Activated gamma-delta T cell treated with anti-CD3 and anti-CD28 coated beads, Interleukin-2, amount 50 U/mL, for 16 hours (primary cell): ENCODE data around the gene STX10.

ENCODE experiments used
- DNase-seq: peaks from one replicate; pipeline ENCODE4 v3.0.0-alpha.2; 2020; ENCODE audit warnings: low read depth

The STX10 gene

DNA sequence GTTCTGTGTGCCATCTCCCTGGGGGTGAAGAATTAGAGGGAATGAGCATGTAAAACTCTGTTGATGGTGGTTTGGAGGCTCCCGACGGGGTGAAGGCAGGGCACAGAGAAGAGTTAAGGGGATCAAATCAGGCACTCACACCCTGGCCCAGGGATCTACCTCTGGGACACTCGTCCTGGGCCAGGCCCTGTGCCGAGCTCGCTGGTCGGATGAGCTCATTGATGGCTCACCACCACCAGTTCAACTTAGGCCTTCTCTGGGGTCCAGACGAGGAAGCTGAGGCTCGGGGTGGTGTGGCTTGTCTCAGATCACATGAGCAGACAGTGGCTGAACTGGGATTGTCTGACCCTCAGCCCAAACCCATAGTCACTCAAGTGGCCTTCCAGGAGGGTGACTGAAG, 30.5 kb downstream of the STX10 start:
- no peak for DNase-seq

DNA sequence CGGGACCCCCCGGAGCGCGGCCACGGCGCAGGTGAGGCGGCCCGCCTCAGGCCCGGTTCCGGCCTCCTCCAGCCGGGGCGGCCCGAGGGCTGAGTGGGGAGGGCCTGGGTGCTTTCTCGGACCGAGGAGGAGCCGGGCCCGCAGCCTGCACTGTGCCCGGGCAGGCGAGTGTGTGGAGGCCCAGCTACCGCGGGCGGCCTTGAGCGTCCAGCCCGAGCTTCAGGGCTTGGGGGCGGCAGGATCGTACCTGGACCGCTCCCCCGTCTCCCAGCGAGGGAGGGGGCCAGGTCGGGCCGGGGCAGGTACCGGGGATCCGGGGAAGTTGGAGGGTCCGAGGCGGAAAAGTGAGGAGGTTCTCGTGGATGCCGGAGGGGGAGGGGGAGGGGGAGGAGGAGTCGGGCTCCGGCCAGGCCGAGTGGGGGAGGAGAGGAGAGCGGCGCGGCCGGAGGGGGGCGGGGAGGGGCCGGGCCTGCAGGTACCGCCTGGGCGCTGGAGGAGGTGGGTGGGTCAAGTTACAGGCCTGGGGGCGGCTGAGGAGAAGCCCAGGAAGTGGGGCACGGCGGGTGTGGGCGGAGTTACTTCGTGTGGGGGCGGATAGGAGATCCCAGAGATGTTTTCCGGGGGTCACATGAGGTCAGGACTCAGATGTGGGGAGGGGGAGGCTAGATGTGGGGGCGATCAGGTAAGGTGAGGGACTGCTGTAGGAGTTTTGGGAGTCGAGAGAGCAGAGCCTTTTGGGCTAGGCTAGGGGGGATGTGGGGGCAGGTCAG, 31.6 kb downstream of the STX10 start:
- no peak for DNase-seq

DNA sequence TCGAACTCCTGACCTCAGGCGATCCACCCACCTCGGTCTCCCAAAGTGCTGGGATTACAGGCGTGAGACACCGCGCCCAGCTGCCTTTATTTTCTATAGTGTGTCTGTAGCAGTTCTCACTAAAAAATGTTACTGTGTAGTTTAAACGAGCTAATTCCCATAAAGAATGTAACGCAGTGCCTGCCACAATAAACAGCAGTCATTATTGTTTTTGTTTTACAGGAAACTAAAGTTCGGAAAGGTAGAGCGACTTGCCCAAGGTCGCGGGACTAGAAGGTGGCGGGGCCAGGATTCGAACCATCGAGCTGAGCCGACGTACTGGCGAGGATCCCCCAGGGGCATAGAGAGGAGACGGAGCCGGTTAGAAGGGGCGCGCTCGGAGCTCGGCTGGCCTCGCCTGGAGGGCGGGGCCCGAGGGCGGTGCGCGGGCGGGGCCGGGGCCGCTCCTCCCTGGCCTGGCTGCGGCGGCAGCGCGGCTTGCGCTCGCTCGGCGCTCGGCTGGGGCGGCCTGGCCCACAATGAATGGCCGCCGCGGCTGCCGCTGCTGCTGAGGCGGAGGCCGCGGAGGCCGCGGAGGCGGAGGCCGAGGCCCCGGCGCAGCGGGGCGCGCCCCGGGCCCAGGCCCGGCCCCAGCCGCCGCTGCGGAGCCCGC, 32.3 kb downstream of the STX10 start, which contains the start of gene NACC1:
NACC1 (plus strand) TSS at position 493 of the 652 bp plus-strand sequence. CDS start 16,944 bp downstream, outside the sequence.
- peak; percentile 82 for DNase-seq

DNA sequence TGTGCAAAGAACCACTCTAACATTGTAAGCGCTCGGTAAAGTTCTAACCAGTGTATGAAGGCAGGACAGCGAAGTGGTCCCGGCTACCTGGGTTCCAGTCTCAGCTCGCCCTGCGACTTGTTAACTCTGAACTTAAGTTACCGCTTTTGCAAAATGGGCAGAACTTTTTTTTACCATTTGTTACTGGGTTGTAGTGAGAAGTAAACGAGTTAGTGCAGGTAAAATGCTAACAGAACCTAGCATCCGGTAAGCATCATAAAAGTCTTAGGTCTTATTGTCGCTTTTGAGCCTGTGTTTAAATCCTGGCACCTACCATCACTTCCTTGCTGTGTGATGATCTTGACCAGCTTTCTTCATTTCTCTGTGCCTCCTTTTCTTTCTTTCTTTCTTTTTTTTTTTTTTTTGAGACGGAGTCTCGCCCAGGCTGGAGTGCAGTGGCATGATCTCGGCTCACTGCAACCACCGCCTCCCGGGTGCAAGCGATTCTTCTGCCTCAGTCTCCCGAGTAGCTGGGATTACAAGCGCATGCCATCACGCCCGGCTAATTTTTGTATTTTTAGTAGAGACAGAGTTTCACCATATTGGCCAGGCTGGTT, 32.9 kb downstream of the STX10 start:
- DNase-seq = no peak

DNA sequence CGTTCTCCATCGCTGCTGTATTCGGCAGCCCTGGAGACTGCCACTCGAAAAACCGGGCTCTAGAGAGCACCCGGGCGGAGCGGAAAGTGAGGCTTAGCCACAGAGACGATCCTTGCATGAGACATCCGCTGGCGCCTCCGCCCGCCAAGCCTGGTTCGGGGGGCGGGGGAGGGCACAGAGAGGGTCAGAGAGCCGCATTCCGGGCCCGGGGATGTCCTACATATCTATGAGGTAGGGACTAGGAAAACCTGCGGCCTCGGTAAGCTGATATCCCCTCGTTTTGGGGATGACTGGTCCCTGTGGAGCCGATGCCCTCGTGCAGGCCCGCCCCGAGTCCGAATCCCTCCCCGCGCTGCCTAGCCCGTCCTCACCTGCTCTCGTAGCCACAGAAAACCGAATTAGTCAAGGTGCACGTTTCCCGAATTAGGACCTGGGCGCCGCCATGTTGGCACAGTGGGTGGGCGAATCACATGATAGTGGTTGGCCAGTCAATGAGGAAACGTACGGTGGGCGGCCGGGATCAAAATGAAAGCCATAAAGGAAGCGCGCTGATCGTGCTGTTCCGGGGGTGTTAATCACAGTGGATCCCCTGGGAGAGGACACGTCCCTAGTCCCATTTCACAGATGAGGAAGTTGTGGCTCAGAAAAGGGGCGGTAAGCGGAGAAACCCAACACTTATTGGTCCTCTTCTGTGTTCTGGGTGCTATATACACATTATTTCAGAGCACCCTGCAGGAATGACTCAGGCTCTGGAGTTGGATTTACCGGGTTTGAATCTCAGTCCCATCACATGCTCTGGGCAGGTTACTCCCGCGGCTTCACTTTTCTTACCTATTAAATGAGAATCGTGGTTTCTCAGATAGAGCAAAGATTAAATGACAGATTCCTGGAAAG, 33.6 kb downstream of the STX10 start, which contains the start of gene TRMT1:
TRMT1 (minus strand) TSS at position 459 of the 894 bp plus-strand sequence; CDS start at position 118, 341 bp downstream.
- peak; percentile 84 for DNase-seq

DNA sequence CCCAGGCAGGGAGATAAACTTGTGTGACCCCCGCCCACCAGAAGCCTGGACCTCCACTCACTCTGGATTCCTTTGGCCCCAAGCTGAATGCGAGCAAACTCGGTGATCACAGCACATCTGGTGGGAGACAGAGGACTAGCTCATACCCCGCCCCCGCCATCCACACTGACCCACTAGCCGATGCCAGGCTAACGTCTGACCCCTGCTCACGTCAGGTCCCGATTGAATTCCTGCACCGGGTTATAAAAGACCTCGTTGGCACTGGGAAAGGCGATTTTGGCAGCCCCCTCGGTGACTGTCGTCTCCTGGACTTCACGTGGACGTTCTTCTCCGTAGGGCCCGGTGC, 34.3 kb downstream of the STX10 start:
- no peak for DNase-seq

DNA sequence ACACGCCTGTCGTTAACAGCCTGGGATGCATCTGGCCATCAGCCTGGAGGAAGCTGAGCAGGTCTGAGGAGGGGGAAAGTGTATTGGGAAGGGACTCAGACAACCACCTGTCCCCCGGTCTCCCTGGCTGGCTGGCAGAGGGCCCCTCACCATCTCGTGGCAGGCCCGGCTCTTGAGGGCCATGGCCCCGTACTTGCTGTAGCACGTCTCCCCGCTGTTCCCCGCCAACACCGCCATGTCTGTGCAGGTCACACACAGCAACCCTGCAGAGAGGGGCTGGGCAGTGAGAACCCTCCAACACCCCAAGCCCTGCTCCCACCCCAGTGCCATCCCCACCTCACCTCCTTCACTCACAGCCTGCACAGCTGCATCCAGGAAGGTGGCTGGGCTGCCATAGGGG, 37.6 kb downstream of the STX10 start:
- DNase-seq = no peak

DNA sequence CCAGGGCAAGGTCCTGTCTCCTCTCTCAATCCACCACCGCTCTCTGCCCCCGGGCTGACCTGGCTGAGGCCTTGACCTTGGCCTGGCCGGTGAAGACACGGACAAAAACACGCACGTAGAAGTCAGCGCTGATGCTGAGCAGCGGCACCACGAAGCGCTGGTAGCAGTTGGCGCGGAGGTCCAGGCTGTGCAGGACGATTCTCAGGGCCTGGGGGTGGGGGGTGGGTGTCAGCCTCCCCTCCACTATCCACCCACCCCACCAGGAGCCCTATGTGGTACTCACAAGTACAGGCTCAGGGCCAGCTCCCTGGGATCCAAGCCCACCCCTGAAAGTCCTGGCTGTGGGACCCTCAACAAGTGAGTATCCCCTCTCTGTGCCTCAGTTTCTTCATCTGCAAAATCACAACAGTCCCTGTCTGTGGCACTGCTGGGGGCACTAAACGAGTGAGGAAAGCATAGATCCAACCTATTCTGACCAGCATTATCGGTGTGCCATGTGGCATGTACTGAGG, 40.0 kb downstream of the STX10 start:
- DNase-seq = no peak

DNA sequence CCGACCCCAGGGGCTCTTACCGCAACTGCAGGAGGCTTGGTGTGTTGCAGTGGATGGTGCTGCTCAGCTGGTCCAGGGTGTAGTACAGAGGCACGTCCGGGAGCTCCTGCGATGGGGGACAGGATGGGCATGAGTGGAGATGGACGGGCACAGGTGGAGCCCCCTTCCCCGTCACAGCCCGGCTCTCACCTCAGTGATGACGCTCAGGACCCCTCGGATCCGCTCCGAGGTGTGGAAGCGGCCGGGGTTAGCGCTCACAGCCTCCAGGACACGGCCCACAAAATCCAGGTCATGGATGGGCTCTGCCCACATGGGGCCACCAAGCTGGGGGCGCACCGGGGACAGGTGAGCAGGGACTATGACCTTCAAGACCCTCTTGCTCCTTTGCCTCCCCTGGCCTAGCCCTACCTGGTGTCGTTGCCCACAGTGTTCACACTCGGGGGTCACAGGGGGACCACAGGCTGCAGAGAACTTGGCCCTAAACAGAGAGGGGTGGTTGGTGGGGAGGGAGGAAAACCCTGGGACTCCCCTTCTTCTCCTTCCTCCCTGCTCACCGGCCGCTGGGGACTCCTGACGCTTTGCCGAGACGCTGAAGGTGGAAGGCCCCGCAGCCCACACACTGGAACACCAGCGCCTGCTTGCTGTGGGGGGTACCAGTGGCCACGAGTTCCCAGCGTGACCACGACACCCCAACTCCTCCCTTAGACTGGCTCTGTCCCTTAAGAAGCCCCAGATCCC, 40.6 kb downstream of the STX10 start:
- no peak for DNase-seq

DNA sequence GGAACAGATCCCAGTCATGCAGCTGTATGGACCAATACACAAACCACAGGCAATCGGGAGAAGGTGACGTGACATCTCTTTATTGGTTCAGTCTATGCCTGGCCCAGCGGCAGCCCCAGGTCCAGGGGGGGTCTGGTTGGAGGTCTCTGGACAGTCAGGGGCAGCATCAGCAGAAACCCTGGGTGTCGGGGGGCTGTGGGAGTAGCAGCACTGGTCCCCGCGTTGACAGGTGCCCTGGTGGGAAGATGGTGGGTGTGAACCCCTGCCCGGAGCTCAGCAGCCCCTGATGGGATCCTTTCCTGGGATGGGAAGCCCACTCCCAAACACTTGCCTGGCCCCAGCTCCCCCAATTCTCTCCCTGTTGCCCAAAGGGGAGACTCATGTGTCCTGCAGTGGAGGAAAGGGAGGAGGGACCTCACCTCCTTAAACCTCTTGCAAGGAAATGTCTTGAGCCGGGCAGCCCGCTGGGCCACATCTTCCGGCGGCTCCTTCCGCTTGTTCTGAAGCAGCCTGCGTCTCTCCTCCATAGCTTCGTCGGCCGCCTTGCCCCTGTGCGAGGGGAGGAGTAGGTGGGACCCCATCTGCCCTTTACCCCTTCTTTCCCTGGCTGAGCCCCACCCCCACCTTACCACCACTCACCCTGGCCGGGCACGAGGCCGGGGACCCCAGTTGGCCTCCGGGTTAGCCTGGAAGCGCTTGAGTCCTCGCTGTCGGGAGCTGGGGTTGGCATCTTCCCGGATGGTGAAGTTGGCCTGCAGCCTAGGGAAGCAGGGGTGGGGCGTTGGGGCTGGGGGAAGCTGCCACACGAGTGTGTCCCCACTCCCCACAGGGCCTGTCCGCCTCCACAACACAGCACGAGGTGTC, 45.1 kb downstream of the STX10 start:
- DNase-seq = no peak

DNA sequence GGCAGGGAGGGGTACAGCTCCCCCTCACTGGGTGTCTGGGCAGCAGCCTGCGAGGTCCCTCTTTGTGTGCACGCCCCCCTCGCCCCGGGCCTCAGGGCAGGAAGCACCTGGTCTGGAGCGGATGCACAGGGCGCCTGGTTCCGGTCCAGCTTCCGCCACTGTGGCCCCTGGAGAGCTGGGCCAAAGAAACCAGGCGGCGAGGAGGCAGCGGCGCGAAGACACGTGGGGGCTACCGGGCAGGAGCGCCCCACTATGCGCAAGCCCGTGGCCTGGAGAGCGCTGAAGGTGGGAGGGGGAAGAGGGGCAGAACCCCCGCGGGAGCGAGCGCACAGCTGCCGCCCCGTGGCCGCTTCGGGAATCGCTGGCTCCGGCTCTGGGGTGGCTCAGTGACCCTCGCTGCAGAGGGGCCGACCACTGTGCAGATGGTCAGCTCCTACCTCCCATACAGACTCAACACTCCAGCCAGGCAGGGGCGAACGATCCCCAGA, 45.8 kb downstream of the STX10 start:
- DNase-seq = peak; percentile 50

DNA sequence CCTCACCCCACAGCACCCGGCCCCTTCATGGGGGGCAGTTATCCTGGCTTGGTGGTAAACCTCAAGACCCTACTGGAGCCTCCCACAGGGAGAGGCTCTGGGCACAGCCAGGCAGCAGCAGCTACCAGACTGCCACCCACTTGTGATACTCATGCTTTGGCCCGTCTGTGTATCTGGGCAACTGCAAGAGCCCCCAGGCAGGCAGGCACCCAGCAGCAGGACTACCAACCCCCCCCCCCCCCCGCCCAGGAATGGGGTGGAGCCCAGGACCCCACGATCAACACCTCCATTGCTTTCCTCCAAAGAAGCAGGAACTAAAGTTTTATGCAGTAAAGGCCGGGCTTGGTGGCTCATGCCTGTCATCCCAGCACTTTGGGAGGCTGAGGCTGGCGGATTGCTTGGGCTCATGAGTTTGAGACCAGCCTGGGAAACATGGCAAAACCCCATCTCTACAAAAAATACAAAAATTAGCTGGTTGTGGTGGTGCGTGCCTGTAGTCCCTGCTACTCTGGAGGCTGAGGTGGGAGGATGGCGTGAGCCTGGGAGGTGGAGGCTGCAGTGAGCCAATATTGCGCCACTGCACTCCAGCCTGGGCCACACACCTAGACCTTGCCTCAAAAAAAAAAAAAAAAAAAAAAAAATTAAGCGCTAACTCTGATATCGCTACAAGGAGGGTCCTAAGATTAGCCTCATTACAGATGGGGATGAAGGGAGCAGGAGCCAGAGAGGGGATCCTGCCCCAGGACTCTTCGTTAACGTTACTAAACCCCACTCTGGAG, 46.4 kb downstream of the STX10 start:
- no peak for DNase-seq

DNA sequence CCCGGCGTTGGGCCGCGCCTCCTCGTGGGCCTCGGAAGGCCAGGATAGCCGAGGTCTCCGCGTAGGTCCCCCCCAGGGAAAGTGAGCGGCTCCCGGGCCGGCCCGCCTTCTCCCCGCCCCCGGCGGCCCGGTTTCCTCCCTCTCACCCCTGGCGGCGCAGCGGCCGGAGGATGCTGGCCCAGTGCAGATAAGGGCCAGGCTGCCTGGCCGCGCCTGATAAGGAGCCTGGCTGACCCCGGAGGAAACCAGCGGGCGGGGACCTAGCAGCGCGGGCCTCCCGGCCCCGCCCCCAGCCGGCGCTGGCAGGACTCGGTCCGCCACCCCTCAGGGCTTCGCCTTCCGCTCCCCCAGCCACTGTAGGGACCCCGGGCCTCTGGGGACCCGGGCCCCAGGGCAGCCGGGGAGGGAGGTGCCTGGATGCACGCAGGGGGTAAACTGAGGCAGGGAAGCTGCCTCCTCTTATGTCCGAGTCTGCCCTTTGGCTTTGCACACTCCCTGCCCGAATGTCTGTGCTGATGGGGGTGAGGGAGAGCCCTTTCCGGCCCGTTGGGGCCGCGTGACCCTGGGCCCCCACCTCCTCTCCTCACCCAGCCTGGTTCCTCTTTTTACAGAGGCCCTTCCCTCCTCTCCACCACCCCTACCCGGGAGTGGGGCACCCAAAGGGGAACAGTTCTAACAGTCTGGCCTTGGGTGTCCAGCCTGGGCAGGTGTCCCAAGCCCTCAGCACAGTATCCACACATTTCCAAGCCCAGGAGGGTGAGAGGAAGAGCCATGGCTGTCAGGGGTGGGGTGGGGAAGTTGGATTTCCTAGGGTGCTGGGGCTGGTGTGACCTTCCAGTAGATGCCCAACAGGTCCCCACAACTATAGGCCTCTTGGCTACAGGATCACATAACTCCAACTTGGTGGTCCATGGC, 47.3 kb downstream of the STX10 start, which contains the start of gene LYL1:
LYL1 (minus strand) TSS at position 193 of the 915 bp plus-strand sequence. CDS start 1,687 bp downstream, outside the sequence.
- no peak for DNase-seq

DNA sequence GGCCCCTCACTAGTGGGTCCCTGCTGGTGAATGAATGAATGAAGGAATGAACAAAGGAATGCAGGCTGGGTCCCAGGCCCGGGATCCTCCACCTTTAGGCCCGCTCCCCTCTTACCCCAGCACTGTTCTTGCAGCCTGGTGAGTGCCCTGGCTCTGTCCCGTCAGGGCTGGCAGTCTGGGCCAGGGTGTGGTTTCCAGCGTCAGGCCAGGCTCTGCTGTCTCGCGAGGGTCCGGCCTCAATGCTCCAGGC, 47.8 kb downstream of the STX10 start:
- DNase-seq = no peak

DNA sequence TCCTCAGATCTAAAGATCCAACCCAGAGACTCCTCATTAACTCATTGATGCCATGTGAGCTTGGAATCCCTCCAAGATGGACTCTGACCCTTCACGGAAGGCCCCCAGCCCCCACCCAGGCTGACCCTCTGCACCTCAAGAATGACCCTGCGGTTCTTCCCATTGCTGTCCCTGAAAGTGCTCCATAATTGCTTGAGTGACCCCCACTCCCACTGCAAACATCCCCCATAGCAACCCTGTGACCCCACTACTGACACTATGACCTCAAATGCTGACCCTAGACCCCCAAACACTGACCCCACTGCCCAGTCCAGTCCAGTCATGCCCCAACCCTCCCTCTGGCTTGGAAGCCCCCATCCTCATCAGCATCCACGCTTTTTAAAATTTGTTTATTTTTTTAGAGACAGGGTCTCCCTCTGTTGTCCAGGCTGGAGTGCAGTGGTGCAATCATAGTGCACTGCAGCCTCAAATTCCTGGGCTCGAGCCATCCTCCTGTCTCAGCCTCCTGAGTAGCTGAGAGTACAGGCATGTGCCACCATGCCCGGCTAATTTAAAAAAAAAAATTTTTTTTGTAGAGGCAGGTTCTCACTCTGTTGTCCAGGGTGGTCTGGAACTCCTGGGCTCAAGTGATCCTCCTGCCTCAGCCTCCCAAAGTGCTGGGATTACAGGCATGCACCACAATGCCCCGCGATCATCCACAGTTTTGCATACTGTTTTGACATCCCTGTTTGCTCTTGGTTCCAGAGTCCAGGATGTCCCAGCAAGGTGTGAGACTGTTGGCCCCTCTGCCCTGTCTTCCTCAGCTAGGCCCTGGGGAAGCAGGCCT, 48.4 kb downstream of the STX10 start:
- no peak for DNase-seq

DNA sequence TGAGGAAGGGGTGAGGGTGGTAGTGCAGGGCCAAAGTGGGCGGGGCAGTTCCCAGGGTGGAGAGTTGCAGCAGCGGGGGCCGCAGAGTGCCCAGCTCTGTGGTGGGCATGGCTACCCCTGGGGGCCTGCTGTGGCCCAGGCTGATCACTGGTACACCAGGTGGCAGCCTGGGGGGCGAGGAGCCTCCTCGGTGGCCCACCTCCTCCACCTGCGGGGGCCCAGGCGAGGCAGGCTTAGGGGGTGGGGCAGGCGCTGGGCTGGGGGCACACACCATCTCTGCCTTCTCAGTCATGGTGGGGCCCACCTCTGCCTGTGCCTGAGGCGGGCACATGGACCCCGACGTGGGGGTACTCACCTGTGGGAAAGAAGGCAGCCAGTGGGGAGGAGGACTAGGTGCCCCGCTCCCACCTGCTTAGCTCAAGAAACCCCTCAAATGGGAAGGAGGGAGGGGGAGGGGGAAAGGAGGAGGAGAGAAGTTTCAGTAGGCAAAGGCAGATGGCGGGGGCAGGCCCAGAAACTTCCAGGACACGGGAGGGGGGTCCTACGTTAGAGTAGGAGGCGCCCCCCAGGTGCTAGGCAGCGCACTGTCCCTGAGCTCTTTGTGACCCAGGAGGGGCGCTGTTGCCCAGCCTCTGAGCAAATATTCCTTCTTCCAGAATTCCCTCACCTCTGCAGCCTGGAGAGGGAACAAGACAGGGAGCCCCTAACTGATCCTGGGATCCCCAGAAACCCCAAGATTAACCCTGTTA, 49.2 kb downstream of the STX10 start:
- DNase-seq = no peak
